ENCODE measurements around the gene PLIN5.

- peak; percentile 65 to 91 (median 77) for TF ChIP-seq CTCF (IDR thresholded peaks at IDR 0.05 in 2 of 3, conservative IDR thresholded peaks at IDR 0.05 in 1 of 3; ENCODE audit: control insufficient read depth in 2 of 3, extremely low read depth in 1 of 3, insufficient read depth in 1 of 3, low read depth in 3 of 3, low read length in 3 of 3)
- TF ChIP-seq POLR2AphosphoS5 (IDR thresholded peaks at IDR 0.05; ENCODE audit: low read length), result no peak
- TF ChIP-seq USF1 (IDR thresholded peaks at IDR 0.05; ENCODE audit: borderline replicate concordance, extremely low read length, insufficient read depth, low read depth, low read length), result no peak
Observed at GRCh38 chr19:4524808-4525562, 10.0 kb downstream of the PLIN5 start.
